GM12891 (cell line): Measurements from ENCODE around the gene UTP4.

Source experiments
- POLR2AphosphoS5 ChIP-seq: IDR thresholded peaks from 2 replicates; pipeline ENCODE4 v1.6.1; 2011; ENCODE audit warnings: low read depth, low read length, control low read depth
- SPI1 ChIP-seq: IDR thresholded peaks from 2 replicates; pipeline ENCODE4 v1.6.1; 2011; ENCODE audit warnings: low read depth, low read length, control low read depth

- TF ChIP-seq POLR2AphosphoS5 (no peak), SPI1 (no peak)
Measured at GRCh38 chr16:69141936-69142335, 9.5 kb downstream of the UTP4 start.
